ENCODE results near the gene GPR132.

- TF ChIP-seq CTCF (IDR thresholded peaks at IDR 0.05), result no peak
- TF ChIP-seq POLR2A (IDR thresholded peaks at IDR 0.05), result no peak
Observed at GRCh38 chr14:105072892-105073719, 7.9 kb upstream of the GPR132 start.

Data from heart left ventricle (tissue), 13 donors.